Measurements from ENCODE around the gene SALL3.

GRCh38 chr18:78939734-78940494, 39.7 kb upstream of the SALL3 start:
- TF ChIP-seq POLR2A (IDR thresholded peaks at IDR 0.05), result no peak
- TF ChIP-seq CTCF (IDR thresholded peaks at IDR 0.05), result no peak
- no peak for TF ChIP-seq POLR2AphosphoS5 (IDR thresholded peaks at IDR 0.05)
- TF ChIP-seq EP300 (IDR thresholded peaks at IDR 0.05), result no peak
